ENCODE results near the gene HGD.

The HGD gene

DNA sequence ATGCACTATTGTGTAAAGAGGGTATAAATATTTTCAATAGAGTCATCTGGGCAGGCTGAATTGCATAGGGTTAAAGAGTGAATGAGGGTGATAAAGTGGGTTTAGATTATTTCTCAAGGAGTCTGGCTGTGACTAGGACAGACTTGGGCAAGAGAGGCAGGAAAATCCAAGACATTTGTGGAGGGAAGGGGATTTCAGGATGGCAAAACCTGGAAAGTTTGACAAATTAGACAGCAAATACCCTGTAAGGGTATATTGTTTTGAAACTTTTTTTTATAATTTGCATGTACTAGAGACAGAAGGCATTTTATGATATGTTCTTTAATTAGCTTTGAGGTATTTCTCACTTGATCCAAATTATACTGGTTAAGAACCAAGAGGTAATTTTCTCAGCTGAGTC, 17.1 kb downstream of the HGD start:
- in situ Hi-C loops (cut with MboI; ENCODE audit: low pct_unique_long_range_greater_than_20kb, low sequenced_read_pairs, unreplicated experiment) = no loop called here

DNA sequence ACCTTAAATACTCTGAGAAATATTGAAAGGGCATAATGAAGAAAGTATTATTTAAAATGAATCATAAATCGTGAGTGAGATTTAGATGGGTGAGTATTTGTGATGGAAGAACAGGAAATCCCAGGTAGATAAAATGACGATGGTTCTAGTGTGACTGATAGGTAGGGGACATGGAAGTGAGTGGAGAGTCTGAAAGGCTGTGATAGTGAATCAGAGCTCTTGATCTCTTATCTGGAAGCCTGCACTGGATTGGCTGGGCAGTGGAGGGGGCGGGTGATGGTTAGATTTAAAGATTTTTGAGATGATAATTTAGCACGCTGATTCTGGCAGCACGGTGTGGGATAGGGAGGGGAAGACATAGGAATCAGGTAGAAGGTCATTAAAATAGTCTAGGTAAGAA, 20.1 kb downstream of the HGD start:
- in situ Hi-C loops (cut with MboI; ENCODE audit: low pct_unique_long_range_greater_than_20kb, low sequenced_read_pairs, unreplicated experiment) = no loop called here
- TF ChIP-seq, protein P1, sequence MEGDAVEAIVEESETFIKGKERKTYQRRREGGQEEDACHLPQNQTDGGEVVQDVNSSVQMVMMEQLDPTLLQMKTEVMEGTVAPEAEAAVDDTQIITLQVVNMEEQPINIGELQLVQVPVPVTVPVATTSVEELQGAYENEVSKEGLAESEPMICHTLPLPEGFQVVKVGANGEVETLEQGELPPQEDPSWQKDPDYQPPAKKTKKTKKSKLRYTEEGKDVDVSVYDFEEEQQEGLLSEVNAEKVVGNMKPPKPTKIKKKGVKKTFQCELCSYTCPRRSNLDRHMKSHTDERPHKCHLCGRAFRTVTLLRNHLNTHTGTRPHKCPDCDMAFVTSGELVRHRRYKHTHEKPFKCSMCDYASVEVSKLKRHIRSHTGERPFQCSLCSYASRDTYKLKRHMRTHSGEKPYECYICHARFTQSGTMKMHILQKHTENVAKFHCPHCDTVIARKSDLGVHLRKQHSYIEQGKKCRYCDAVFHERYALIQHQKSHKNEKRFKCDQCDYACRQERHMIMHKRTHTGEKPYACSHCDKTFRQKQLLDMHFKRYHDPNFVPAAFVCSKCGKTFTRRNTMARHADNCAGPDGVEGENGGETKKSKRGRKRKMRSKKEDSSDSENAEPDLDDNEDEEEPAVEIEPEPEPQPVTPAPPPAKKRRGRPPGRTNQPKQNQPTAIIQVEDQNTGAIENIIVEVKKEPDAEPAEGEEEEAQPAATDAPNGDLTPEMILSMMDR (IDR thresholded peaks at IDR 0.05; ENCODE audit: extremely low read depth, insufficient read depth, missing control alignments) = no peak
- DNase-seq (ENCODE audit: low spot score) = no peak

More for the DNA sequence above, 17.1 kb downstream of the HGD start:
- DNase-seq (ENCODE audit: low spot score) = no peak
- TF ChIP-seq, protein P1 (IDR thresholded peaks at IDR 0.05; ENCODE audit: extremely low read depth, insufficient read depth, missing control alignments) = no peak

DNA sequence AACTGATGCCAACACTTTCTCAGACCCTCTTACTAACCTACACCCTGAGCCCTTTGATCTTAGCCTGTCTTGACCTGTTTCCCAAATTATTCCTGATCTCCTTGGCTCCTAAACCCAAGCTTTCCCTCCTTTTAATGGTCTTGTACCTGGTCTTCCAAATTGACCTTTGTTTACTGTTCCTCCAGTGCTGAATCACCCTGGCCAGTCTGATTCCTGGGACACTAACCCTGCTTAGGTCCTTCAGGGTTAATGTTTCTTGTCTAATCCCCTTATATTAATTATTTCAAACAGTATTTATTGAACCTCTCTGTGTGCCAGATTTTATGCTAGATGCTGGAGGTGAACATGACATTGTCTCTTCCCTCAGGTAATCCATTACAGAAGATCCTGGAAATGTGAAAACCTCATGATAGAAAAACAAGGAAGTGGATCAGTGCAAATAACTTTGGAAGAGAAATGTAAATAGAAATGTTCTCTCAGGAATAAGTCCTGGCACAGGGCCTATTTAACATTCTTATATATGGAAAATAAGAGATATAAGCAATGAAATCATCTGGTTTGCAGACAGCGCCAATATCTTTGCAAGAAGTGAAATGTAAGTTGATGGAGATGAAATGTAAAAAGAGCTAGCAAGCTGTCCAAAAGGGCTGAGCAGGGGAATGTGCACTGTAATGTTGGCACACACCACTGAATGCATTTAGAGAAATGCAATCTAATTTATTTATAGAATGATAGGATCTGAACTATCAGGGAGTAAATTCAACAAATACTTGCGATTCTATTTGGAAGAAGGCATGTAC, 20.7 kb downstream of the HGD start:
- no peak for DNase-seq (ENCODE audit: low spot score)
- TF ChIP-seq, protein P1 (IDR thresholded peaks at IDR 0.05; ENCODE audit: extremely low read depth, insufficient read depth, missing control alignments) = no peak
- in situ Hi-C loops (cut with MboI; ENCODE audit: low pct_unique_long_range_greater_than_20kb, low sequenced_read_pairs, unreplicated experiment) = no loop called here

DNA sequence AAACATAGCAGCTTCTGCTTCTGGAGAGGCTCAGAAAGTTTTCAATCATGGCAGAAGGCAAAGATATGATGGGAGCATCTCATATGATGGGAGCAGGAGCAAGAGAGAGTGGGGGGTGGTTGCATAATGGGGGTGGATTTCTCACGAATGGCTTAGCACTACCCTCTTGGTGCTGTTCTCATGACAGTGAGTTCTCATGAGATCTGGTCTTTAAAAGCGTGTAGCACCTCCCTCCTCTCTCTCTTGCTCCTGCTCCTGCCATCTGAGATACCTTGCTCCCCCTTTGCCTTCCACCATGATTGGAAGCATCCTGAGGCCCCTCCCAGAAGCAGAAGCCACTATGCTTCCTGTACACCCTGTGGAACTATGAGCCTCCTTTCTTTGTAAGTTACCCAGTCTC, 22.2 kb downstream of the HGD start:
- TF ChIP-seq, protein P1 (IDR thresholded peaks at IDR 0.05; ENCODE audit: extremely low read depth, insufficient read depth, missing control alignments) = no peak
- no peak for DNase-seq (ENCODE audit: low spot score)
- in situ Hi-C loops (cut with MboI; ENCODE audit: low pct_unique_long_range_greater_than_20kb, low sequenced_read_pairs, unreplicated experiment) = no loop called here

DNA sequence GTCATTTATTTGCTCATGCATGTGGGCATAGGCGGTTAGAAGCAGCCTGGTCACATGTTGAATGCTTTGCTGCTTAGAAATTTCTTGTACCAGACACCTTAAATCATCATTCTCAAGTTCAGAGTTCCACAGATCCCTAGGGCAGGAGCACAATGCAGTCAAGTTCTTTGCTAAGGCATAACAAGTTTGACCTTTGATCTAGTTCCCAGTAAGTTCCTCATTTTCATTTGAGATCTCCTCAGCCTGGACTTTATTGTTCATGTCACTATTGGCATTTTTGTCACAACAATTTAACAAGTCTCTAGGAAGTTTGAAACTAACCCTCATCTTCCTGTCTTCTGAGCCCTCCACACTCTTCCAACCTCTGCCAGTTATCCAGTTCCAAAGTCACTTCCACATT, 22.8 kb downstream of the HGD start:
- in situ Hi-C loops (cut with MboI; ENCODE audit: low pct_unique_long_range_greater_than_20kb, low sequenced_read_pairs, unreplicated experiment) = no loop called here
- DNase-seq (ENCODE audit: low spot score) = no peak

DNA sequence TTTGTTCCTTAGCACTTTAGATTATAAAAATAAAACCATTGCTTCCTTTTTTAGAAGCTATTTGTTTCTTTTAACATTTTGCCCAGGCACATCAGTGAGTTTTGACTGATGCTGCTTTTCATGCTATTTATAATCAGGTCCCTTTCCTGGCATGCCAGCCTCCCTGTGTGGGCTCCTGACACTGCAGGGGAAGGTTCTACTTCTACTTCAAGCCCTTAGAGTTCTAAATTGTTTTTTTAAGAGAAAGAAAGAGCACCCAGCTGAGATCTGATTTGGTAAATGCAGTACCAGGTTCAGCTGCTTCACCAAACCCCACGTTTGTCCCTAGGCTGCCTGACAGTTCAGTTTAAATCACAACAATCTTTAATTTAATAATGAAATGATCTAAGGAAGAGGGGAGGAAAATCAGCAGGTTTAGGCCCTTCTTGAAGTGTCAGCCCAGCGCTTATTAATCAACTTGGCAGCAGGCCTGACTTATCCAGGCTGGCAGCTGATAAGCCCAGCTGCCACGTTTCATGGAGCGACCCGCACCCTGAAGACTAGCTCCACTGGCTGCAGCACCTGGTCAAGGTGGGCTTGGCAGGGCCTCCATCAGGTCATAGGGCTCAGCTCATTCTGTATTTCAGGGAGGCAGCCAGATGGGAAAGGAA, 29.0 kb downstream of the HGD start:
- TF ChIP-seq, protein P1 (IDR thresholded peaks at IDR 0.05; ENCODE audit: extremely low read depth, insufficient read depth, missing control alignments) = no peak
- in situ Hi-C loops (cut with MboI; ENCODE audit: low pct_unique_long_range_greater_than_20kb, low sequenced_read_pairs, unreplicated experiment) = no loop called here
- DNase-seq (ENCODE audit: low spot score) = no peak

More for the DNA sequence above, 22.8 kb downstream of the HGD start:
- TF ChIP-seq, protein P1 (IDR thresholded peaks at IDR 0.05; ENCODE audit: extremely low read depth, insufficient read depth, missing control alignments) = no peak
